CD4-positive, alpha-beta T cell treated with Interleukin-2 at 100 ng/mL for 4 hours (primary cell): ENCODE data around the gene RS1.

Source experiments
- DNase-seq: peaks from one replicate; pipeline ENCODE4 v3.0.0-alpha.2; 2020; ENCODE audit warnings: low spot score

Gene RS1

DNA sequence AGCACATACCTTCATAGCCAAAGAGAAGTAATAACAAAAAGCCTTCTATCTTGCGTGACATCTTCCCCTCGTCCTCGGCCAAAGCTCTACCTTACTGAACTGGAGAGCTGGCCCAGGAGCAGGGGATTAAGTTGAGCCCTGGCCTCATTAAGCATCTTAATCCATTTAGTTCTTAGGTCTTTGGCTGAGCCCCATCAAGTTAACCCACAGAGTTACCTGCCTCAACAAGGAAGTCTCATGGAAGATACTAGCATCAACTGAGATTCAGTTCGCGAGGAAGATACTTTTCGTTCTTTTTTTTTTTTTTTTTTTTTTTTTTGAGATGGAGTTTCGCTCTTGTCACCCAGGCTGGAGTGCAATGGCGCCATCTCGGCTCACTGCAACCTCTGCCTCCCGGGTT lies at the start of gene RS1:
TSS of gene RS1 (minus strand) at position 101 of the 400 bp plus-strand sequence. CDS start at position 61, 40 bp downstream.
- no peak for DNase-seq

DNA sequence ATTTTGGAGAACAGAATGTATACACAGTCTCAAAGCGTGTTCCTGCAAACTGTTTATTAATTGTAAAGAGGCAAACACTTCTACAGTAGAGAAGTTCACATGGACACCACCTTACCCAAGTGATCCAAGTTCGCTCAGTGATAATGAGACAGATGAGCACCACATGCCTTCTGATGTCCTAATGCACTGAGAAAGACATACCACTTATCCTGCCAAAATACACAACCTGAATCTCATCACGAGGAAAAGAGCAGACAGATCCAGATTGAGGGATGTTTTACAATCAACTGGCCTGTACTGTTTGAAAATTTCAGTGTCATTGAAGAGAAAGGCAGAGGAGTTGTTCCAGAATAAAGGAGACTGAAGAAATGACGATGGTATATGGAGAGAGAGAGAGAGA lies 47.9 kb upstream of the RS1 start:
- DNase-seq, result no peak

DNA sequence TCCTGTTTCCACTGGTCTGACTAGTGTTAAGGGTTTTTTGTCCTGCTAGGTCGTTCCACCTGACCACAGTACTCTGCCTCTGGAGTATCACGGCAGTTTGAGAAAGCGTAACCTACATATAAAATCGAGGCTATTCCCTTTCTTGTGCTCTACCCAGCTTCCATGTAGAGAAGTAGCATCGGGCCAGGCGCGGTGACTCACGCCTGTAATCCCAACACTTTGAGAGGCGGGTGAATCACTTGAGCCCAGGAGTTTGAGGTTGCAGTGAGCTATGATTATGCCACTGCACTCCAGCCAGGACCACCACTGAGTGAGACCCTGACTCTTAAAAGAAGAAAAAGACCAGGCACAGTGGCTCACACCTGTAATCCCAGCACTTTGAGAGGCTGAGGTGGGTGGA lies 43.0 kb upstream of the RS1 start:
- DNase-seq, result no peak

DNA sequence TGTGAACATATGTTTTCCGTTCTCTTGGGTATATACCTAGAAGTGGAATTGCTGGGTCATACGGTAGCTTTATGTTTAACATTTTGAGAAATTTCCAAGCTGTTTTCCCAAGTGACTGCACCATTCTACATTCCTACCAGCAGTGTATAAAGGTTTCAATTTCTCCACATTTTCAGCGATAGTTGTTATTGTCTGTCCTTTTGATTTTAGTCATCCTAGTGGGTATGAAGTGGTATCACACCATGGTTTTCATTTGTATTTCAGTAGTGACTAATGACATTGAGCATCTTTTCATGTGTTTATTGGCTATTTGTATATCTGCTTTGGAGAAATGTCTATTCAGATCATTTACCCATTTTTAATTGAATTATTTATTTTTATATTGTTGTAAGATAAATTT lies 37.9 kb upstream of the RS1 start:
- DNase-seq, result no peak

DNA sequence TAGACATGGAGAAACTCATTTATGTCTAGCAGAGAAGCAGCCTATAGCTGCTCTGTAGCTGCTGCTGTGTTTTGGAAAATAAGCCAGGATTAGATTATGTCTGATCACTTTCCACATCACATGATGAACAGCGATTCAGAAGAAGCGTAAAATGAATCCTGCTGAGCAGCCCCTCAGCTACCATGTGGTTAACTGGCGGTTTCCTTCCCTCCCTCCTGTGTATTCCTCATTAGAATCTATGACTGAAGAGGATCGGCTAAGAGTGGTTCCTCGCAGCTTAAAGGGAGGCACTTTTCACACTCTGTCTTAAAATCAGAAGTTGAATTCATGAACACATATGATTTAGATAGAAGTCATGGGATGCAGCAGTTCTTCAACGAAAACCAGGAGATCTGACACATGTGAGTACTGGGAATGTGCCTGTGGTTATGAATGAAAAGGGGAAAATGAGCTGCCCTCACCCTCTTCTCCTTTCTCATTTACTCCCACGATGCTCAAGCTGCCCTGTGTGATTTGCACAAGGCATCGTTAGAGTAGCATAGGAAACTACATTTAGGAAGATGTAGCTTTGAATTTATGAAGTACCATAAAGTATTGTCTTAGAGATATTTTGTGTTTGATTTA lies 35.6 kb upstream of the RS1 start, which contains the start of gene PPEF1:
TSS of gene PPEF1 (plus strand) at position 220 of the 624 bp plus-strand sequence. CDS start at position 356, 136 bp downstream.
- DNase-seq, result no peak

DNA sequence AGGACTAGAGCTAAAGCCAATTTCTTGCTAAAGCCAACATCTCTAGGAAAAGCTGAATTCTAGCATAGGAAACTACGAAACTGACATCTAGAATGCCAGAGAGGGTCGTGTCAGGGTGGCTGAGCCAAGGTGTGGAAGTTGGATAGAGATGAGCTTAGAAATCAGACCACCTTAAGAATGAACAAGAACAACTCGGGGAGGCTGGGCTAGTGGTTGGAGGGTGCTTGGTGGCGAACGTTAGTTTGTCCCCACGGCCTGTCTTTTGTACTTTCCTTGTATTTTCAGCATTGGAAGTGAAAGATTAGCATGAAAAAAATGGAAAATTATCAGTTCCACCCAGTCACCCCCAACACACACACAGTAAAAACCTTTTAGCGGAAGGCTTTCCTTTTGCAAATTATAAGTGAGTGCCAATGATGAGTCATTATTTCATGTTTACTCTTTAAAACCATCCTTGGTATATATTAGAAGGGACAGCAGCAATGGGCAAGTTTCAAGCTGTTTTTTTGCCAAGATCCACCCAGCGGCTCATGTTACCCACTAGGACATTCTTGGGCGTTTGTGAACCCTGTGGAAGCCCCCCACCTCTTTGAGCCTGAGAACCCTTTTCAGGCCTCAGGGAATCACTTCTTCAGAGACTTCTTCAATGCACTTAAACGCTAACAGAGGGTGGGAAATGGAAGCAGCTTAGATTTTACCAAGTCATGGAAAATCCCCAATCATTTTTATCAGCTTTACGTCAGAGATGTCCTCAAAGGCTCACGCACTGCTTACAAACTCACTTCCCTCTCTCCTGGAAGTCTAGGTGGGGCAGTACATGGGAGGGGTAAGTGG lies 30.7 kb upstream of the RS1 start:
- no peak for DNase-seq

GRCh38 chrX:18701621-18702361 lies 29.9 kb upstream of the RS1 start:
- DNase-seq, result no peak

GRCh38 chrX:18698737-18699650 lies 27.1 kb upstream of the RS1 start:
- no peak for DNase-seq

GRCh38 chrX:18696653-18697052 lies 24.7 kb upstream of the RS1 start:
- no peak for DNase-seq

- DNase-seq, result no peak
Measured at GRCh38 chrX:18692541-18692940, 20.6 kb upstream of the RS1 start.

DNA sequence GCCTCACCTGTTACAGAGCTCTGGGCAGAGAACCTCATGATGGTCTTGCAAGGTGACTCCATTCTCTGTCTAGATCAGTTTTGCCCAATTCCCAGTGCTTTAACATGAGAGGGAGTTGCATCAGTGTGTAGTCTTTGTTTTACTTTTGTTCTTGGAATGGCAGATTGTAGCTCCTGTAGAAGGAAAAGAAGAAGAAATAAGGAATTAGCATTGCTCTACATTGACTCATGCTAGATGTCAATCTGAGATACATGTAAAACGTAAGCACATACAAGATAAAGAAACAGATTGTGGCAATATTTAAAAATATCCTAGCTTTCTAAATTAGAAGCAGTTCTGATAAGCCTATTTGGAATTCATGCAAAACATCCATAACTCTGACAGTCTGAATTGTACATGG lies 19.5 kb upstream of the RS1 start:
- no peak for DNase-seq

GRCh38 chrX:18687856-18688495 lies 16.1 kb upstream of the RS1 start:
- no peak for DNase-seq

GRCh38 chrX:18682979-18683387 lies 11.1 kb upstream of the RS1 start:
- no peak for DNase-seq

DNA sequence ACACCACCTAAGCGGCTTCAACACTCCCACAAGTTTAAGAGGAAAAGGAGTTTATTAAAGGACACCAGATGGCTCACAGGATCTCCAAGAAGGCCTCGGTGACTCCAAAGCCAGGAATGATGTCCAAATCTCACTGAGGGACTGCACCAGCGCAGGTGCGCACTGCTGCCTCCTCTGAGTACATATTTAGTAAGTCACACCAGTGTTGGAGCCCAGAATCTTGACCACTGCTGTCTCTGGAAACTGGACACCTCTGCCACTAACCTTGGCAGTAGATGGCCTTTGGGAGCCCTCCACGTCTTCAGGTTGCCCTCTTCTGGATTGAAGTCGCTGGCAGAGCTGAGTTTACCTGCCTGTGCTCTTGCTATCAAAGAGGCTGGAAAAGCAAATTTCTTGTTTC lies 10.1 kb upstream of the RS1 start:
- no peak for DNase-seq

DNA sequence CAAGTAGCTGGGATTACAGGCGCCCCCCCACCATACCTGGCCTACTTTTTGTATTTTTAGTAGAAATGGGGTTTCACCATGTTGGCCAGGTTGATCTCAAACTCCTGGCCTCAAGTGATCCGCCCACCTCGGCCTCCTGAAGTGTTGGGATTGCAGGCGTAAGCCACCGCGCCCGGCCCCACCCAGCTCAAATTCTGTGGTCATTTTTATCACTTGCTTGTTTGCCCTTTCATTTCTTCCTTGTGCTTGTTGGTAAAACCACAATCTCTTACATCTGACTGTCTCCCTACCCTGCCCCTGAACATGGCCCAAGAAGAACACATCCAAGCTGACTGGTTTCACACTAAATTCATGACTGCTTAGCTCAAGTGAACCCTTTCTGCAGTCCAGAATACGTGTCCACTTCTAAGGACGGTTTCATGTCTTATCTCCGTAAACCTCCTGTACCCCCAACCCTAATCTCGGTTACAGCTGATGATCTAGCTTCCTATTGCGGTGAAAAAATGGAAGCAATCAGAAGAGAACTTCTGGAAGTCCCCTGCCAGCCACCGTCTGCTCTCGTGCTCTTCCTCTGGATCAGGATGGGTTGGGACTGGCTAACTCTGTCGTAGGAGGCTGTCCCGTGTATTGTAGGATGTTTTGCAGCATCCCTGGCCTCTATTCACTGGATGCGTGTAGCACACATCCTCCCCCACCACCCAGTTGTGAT lies 5.4 kb upstream of the RS1 start:
- no peak for DNase-seq

DNA sequence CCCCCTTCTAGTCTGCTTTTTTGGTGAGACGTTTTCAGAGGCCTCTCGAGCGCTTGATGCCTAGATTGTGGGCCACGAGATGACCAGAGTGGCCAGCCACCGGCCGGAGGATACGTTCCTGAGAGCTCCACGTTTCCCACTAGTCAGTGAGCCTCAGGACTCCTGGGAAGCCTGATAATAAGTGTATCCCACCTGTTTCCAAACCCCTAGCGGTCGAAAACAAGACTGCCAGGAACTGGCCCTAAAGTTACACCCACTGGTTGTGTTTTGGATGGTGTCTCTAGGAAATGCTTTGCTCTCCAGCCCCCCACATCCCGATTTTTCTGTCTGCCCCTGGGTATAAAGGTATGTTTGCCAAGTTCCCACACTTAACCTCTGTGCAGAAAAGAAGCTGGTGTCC lies 4.6 kb upstream of the RS1 start:
- DNase-seq, result no peak

DNA sequence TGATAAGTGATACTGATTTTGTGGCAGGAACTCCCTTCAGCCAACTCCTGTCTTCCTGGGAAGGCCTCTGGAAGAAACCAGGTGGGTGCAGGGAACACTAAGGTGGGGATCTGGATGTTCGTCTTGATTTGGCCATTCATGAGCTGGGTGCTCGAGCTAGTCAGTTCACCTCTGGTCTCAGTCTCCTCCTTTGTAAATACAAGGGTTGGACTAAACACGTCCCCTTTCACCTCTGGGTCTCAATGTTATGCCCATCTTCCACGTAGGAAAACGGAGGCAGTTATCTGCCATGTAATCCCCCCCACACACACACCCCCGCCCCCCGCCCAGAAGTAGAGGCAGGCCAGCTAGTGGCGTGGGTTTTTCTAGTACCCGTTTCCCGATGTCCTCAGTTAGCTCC lies 4.1 kb upstream of the RS1 start:
- DNase-seq, result no peak

DNA sequence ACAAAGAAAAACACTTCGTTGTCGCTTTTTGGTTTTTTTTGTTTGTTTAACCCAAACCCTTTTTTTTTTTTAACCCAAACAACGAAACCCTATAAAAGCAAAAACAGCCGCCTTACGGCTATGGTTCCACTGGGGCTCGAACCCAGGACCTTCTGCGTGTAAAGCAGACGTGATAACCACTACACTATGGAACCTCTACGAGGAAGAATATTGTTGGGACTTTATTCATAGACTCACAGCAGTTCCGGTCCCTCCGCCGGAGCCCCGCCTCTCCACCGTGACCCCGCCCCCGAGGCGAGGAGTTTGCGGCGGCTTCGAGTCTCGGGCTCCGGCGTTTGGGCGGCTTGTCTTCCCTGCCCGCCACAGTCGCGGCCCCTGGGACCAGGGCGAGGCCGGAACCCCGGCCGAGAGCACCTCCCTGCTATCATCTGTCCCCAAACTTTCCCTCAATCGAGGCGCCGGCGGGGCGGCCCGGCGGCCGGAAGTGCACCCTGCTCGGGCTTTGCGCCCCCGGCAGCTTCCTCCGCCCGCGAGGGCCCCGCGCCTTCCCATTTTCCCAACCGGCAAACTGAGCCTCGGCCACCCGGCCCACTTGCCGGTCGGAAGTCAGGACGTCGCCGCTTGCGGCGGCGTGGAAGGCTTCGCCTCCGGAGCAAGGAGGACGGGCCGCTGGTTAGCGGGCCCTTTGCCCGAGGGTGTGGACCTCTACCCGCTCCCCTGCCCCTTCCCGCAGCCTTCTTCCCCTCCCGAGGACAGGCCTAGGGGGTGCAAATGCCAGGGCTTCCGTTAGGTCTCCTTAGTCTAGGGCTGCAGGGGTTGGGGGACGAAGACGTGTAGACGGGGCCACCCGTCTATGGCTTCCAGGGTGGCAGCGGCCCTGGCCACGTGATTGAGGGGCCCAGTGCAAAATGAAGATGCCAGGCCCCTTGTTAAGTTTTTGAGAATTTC lies 3.2 kb upstream of the RS1 start:
- peak; percentile 88 for DNase-seq

DNA sequence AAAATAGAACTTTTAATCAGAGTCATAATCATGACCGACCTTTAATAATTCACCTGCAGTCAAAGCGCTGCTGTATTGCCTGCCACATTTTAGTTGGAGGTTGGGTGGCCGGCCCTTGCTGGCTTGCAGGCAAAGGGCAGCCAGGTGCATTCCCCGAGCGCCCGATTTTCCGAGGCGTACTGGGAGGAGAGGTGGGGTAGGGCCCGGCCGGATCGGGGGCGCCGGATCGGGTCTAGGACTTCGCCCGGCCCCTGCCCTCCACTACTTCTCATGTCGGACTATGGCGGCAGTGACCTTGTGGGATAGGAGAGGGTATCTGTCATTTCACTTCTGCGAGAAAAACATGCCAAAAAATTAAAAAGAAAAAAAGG lies 2.5 kb upstream of the RS1 start:
- DNase-seq, result no peak
